Effector memory CD4-positive, alpha-beta T cell (primary cell): ENCODE data around the gene WDR64.

Experiments
- DNase-seq, 3 donors: peaks; one replicate each; pipeline ENCODE4 v3.0.0-alpha.2; 2020
- H3K27ac ChIP-seq: 2 replicates; pipeline ENCODE4 v1.7.0; 2013; ENCODE audit warnings: mild to moderate bottlenecking, low read length, moderate library complexity; ENCODE audit not compliant: insufficient read depth, poor library complexity, severe bottlenecking
- H3K27me3 ChIP-seq: replicated peaks from 2 replicates; pipeline ENCODE4 v1.7.0; 2013; ENCODE audit warnings: mild to moderate bottlenecking, low read length; ENCODE audit not compliant: insufficient read depth, control insufficient read depth, poor library complexity, severe bottlenecking
- H3K36me3 ChIP-seq: 2 replicates; pipeline ENCODE4 v1.7.0; 2013; ENCODE audit warnings: mild to moderate bottlenecking, low read length, moderate library complexity; ENCODE audit not compliant: control insufficient read depth, insufficient read depth
- H3K4me1 ChIP-seq: 2 replicates; pipeline ENCODE4 v1.7.0; 2013; ENCODE audit warnings: low read length, mild to moderate bottlenecking; ENCODE audit not compliant: control insufficient read depth, insufficient read depth, poor library complexity, severe bottlenecking
- H3K4me3 ChIP-seq: 2 replicates; pipeline ENCODE4 v1.7.0; 2013; ENCODE audit warnings: low read length, low read depth, mild to moderate bottlenecking; ENCODE audit not compliant: insufficient read depth, poor library complexity, severe bottlenecking
- H3K9me3 ChIP-seq: 2 replicates; pipeline ENCODE4 v1.7.0; 2013; ENCODE audit warnings: mild to moderate bottlenecking, low read length, moderate library complexity; ENCODE audit not compliant: control insufficient read depth

WDR64 gene

DNA sequence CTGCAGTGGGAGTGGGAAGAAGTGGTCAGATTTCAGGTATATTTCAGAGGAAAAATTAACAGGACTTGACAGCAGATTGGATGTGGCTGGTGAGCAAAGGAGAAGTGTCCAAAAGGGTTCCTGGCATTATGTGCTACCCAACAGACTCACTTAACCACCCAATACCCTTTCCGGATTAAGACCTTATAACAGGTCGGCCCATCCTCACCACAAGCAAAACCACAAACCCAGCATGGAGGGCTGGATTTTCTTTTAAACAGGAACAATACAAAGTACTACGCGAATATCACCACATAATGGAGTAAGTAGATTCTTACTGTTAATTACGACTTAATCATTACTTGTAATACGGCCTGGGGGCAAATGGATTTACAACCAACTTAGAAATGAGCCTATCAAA is 59.2 kb downstream of the WDR64 start:
- no peaks in the 10 kb centered on the region for H3K36me3 ChIP-seq
- no peak overlapping the region for H3K4me3 ChIP-seq
- no peak overlapping the region for H3K27ac ChIP-seq
- H3K9me3 ChIP-seq: no peaks in the 10 kb centered on the region
- H3K4me1 ChIP-seq: no peaks in the 10 kb centered on the region
- no peak for DNase-seq
- no peaks in the 10 kb centered on the region for H3K27me3 ChIP-seq

DNA sequence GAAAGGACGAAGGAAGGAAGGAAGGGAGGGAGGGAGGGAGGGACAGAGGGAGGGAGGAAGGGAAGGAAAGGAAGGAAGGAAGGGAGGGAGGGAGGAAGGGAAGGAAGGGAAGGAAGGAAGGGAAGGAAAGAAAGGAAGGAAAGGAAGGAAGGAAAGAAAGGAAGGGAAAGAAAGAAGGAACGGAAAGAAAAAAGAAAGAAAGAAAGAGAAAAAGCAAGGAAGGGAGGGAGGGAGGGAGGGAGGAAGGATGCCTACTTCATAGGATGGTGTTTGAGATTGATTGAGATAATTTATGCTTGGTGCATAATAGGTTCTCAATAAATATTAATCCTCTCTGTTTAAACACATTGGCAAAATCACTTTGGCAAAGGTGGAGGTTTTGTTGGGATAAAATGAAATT is 61.2 kb downstream of the WDR64 start:
- Histone ChIP-seq H3K4me3 (no peak overlapping the region), H3K36me3 (no peaks in the 10 kb centered on the region), H3K27ac (no peak overlapping the region), H3K27me3 (no peaks in the 10 kb centered on the region), H3K4me1 (no peaks in the 10 kb centered on the region), H3K9me3 (no peaks in the 10 kb centered on the region)
- no peak for DNase-seq

DNA sequence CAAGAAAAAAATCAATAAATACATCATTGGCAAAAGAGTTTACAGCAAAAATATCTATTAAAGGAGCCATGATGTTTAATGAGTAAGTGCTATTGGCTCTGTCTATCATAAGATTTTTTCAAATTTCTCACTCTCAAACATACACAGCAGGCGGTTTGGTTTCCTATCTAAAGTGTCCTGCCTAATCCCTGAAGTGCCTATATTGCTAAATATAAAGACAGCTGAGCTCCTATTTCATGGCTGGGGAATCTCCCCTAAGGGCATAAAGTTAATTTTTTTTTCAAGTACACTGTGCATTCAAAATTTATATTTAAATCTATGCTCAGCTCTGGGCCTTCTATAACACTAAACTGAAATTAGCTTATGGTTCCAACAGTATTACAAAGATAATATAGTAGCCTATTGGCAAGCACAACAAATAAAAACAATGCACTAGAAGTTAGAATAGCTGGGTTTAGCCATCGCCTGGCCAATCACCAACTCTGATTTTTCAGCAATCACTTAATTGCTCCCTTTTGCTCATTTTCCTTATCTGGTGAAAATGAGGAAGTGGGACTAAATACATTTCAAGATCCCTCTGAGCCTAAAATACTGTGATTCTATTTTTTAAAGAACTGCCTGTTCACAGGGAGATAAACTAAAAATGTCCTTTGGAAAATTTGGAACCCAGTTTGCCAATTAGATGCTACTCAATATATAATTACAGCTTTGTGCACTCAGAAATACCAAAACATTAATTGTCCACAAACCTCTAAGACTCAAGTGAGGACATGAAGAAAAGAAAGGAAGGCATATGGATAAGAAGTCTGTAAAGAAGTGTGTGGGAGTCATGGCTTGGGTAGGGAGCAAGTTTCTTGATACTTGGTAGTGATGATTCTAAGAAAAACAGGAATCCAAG is 62.5 kb downstream of the WDR64 start:
- Histone ChIP-seq H3K27me3 (no peaks in the 10 kb centered on the region), H3K4me1 (no peaks in the 10 kb centered on the region), H3K36me3 (no peaks in the 10 kb centered on the region), H3K9me3 (no peaks in the 10 kb centered on the region), H3K27ac (no peak overlapping the region), H3K4me3 (no peak overlapping the region)
- DNase-seq: no peak

DNA sequence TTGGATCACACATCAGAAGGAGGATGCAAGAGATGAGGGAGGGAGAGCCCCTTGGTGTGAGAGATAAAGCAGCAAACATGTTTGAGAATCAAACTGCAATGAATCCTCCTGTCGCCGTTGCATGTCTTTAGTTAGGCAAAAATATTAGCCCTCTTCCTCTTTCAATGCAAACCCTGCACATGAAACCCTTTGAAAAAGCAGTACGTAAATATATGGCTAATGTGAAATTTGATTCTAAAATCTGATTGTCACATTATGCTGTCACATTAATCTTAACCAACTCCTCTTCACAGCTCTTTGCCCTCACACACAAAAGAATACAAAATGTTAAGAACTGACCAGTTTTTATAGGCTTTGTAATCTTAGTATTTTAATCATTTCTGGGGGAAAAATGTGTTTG is 63.4 kb downstream of the WDR64 start:
- no peaks in the 10 kb centered on the region for H3K9me3 ChIP-seq
- no peaks in the 10 kb centered on the region for H3K27me3 ChIP-seq
- H3K27ac ChIP-seq: no peak overlapping the region
- no peak overlapping the region for H3K4me3 ChIP-seq
- no peaks in the 10 kb centered on the region for H3K36me3 ChIP-seq
- no peak for DNase-seq
- no peaks in the 10 kb centered on the region for H3K4me1 ChIP-seq

DNA sequence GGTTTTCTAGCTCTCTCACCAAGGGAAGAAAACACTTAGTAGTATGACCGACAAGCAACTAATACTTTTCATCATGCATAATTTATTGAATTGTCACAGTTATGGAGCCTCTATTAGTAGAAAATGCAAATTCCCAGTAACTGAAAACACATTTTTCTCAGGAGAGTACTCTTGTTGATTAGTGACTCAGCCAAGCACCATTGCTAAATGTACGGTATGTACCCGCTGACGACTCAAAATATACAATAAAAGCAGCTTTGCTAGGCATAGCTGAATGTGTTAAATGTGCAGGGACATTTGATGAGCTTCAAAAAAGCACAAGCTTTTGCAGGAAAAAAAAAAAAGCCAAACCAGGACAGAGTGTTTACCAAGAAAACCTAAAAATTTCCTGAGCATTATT is 63.9 kb downstream of the WDR64 start:
- no peaks in the 10 kb centered on the region for H3K36me3 ChIP-seq
- no peak for DNase-seq
- H3K4me1 ChIP-seq: no peaks in the 10 kb centered on the region
- no peaks in the 10 kb centered on the region for H3K9me3 ChIP-seq
- H3K4me3 ChIP-seq: no peak overlapping the region
- H3K27ac ChIP-seq: no peak overlapping the region
- no peaks in the 10 kb centered on the region for H3K27me3 ChIP-seq

DNA sequence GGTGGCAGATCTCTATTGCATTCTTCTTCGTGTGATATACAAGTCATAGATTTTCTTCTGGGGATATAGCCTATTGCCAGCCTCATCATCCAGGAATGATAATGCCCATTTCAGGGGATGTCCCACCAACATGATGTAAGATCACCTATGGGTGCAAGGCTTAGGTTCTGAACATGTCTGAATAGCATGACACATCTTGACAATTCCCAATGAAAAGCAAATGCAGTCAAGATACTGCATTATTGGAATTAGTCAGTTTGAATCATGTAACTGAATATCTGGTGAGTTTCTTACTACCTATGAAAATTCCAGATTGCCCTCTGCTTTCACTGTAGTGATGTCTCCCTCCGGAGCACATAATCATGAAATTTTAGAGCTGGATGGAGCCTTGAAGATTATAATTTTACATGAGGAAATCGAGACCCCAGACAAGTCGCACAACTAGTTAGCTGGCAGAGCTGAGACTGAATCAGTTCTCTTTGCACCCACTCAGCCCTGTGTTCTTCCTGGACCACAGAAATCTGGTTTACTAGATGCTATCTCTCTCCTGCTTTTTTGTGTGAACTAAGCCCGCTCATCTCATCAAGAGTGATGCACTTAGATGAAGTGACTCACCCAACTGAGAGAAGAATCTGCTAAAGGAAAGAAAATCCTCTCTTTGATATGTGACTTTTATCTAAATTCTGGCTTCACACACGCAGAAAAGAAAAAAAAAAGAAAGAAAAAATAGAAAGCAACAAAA is 65.0 kb downstream of the WDR64 start:
- no peaks in the 10 kb centered on the region for H3K4me1 ChIP-seq
- no peak overlapping the region for H3K4me3 ChIP-seq
- H3K27ac ChIP-seq: no peak overlapping the region
- H3K9me3 ChIP-seq: no peaks in the 10 kb centered on the region
- H3K36me3 ChIP-seq: no peaks in the 10 kb centered on the region
- H3K27me3 ChIP-seq: no peaks in the 10 kb centered on the region
- DNase-seq: no peak

DNA sequence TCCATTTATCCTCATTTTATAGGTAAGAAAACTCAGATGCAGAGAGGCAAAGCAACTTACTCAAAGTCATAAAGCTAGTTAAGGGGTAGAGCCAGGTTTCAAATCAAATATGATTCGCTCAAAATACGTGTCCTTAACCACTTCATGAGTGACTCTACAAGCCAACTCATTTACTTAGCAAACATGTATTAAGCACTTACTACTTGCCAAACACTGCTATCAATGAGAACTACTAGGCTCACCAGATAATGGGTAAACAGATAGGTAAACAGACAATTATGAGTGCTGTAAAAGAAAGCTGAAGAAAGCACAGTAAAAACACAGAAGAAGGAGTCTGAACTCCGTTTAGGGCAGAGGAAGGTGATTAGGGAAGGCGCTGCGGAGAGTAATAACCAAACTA is 65.9 kb downstream of the WDR64 start:
- Histone ChIP-seq H3K4me1 (no peaks in the 10 kb centered on the region), H3K27me3 (no peaks in the 10 kb centered on the region), H3K9me3 (no peaks in the 10 kb centered on the region), H3K36me3 (no peaks in the 10 kb centered on the region), H3K27ac (no peak overlapping the region), H3K4me3 (no peak overlapping the region)
- no peak for DNase-seq

DNA sequence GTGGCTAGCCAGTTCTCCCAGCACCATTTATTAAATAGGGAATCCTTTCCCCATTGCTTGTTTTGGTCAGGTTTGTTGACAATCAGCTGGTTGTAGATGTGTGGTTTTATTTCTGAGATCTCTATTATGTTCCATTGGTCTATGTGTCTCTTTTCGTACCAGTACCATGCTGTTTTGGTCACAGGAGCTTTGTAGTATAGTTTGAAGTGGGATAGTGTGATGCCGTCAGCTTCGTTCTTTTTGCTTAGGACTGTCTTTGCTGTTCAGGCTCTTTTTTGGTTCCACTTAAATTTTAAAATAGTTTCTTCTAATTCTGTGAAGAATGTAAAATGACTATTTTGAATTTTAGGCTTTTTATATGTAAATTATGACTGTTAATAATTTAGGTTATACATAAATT is 68.9 kb downstream of the WDR64 start:
- Histone ChIP-seq H3K9me3 (no peaks in the 10 kb centered on the region), H3K4me3 (no peak overlapping the region), H3K4me1 (no peaks in the 10 kb centered on the region), H3K27ac (no peak overlapping the region), H3K36me3 (no peaks in the 10 kb centered on the region), H3K27me3 (no peaks in the 10 kb centered on the region)
- no peak for DNase-seq

DNA sequence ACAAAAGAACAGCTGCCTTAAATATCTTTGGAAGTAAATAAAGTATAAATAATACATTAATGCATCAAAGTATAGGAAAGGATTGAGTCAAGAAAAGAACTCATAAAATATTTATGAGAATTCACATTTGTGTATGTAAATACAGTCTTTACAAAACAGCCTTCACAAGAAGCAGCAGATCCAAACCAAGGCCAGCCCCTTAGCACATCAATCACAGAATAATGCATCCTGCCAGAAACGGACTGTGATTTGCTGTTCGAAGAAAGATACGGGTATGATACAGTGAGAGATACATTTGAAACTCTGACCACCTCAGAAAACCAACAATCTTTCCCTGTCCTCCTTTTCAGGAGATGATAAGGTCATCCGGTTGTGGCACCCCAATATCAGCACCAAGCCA is 70.9 kb downstream of the WDR64 start:
- Histone ChIP-seq H3K9me3 (no peaks in the 10 kb centered on the region), H3K27me3 (no peaks in the 10 kb centered on the region), H3K4me3 (no peak overlapping the region), H3K4me1 (no peaks in the 10 kb centered on the region), H3K27ac (no peak overlapping the region), H3K36me3 (no peaks in the 10 kb centered on the region)
- no peak for DNase-seq

DNA sequence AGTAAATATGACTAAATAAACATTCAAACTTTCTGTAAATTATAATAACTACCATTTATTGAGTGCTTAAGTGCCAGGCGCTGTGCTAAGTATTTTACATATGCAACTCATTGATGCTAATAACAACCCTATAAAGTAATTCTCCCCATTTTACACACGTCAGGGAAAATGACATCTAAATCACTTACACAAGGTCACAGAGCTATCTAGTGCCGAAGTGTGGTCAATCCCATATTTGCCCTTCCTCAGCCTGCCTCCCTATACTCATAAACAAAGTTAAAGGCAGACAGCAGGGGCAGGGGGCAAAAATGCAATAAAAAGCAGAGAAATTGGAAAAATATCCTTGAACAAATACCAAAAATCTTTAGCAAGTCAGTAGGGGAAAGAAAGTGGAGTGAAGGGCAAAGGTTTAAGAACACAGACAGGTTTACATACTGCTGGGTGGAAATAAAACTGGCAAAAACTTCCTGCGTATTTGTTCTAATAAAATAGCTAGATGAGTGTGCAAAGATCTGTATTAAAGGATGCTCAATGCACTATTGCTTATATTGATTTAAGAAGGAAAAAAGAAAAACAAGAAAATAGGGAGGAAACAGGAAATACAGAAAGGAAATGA is 72.8 kb downstream of the WDR64 start:
- Histone ChIP-seq H3K9me3 (no peaks in the 10 kb centered on the region), H3K27me3 (no peaks in the 10 kb centered on the region), H3K27ac (no peak overlapping the region), H3K4me3 (no peak overlapping the region), H3K4me1 (no peaks in the 10 kb centered on the region), H3K36me3 (no peaks in the 10 kb centered on the region)
- DNase-seq: no peak
